H9 (cell line): ENCODE results near the gene F8. TPM values are rescaled to one million over a fixed set of nuclear protein-coding genes. Genes with fewer than 3 reads are reported as not detected.

ENCODE experiments used
- DNase-seq: peaks from one replicate; pipeline ENCODE4 v3.0.0-alpha.2; 2017
- H2AFZ ChIP-seq: one replicate; pipeline ENCODE4 v1.6.1; 2013; ENCODE audit warnings: mild to moderate bottlenecking, low read length, control low read depth, moderate library complexity
- H2AK5ac ChIP-seq: 2 replicates; pipeline ENCODE4 v1.6.1; 2013; ENCODE audit warnings: low read length, control low read depth, mixed read lengths; ENCODE audit not compliant: insufficient read length
- H2BK120ac ChIP-seq: one replicate; pipeline ENCODE4 v1.6.1; 2013; ENCODE audit warnings: low read depth, mild to moderate bottlenecking, low read length, control low read depth, inconsistent platforms; ENCODE audit not compliant: poor library complexity, severe bottlenecking
- H2BK12ac ChIP-seq: 2 replicates; pipeline ENCODE4 v1.6.1; 2013; ENCODE audit warnings: low read length, control low read depth, mixed read lengths, low read depth; ENCODE audit not compliant: insufficient read length
- H2BK15ac ChIP-seq: 2 replicates; pipeline ENCODE4 v1.6.1; 2013; ENCODE audit warnings: low read depth, low read length, control low read depth
- H2BK20ac ChIP-seq: one replicate; pipeline ENCODE4 v1.6.1; 2013; ENCODE audit warnings: low read depth, mild to moderate bottlenecking, low read length, control low read depth, inconsistent platforms; ENCODE audit not compliant: poor library complexity, severe bottlenecking
- H2BK5ac ChIP-seq: 2 replicates; pipeline ENCODE4 v1.6.1; 2013; ENCODE audit warnings: low read length, control low read depth, mixed read lengths; ENCODE audit not compliant: insufficient read length
- H3K14ac ChIP-seq: 2 replicates; pipeline ENCODE4 v1.6.1; 2013; ENCODE audit warnings: low read length, control low read depth; ENCODE audit not compliant: insufficient read depth
- H3K18ac ChIP-seq: 2 replicates; pipeline ENCODE4 v1.6.1; 2013; ENCODE audit warnings: low read depth, mild to moderate bottlenecking, mixed read lengths, low read length, control low read depth; ENCODE audit not compliant: insufficient read length
- H3K23ac ChIP-seq: 2 replicates; pipeline ENCODE4 v1.6.1; 2013; ENCODE audit warnings: low read length, control low read depth, mixed read lengths, low read depth; ENCODE audit not compliant: insufficient read length
- H3K23me2 ChIP-seq: 2 replicates; pipeline ENCODE4 v1.6.1; 2013; ENCODE audit warnings: low read depth, mild to moderate bottlenecking, mixed read lengths, low read length, control low read depth; ENCODE audit not compliant: insufficient read length, poor library complexity, severe bottlenecking
- H3K27ac ChIP-seq: 2 replicates; pipeline ENCODE4 v1.5.1; 2013; ENCODE audit warnings: low read length, control low read depth, mixed read lengths, low read depth; ENCODE audit not compliant: insufficient read length
- H3K27me3 ChIP-seq: 2 replicates; pipeline ENCODE4 v1.6.1; 2013; ENCODE audit warnings: low read length, control low read depth, inconsistent platforms; ENCODE audit not compliant: insufficient read depth
- H3K4ac ChIP-seq: 2 replicates; pipeline ENCODE4 v1.6.1; 2013; ENCODE audit warnings: low read depth, mild to moderate bottlenecking, control low read depth, inconsistent platforms, low read length, moderate library complexity
- H3K4me1 ChIP-seq: 2 replicates; pipeline ENCODE4 v1.6.1; 2013; ENCODE audit warnings: low read length, control low read depth, inconsistent platforms; ENCODE audit not compliant: insufficient read depth
- H3K4me2 ChIP-seq: 2 replicates; pipeline ENCODE4 v1.6.1; 2013; ENCODE audit warnings: low read length, control low read depth, mixed read lengths; ENCODE audit not compliant: insufficient read length, insufficient read depth
- H3K56ac ChIP-seq: 2 replicates; pipeline ENCODE4 v1.6.1; 2013; ENCODE audit warnings: low read depth, mild to moderate bottlenecking, mixed read lengths, low read length, control low read depth; ENCODE audit not compliant: insufficient read length
- H3K79me1 ChIP-seq: 2 replicates; pipeline ENCODE4 v1.6.1; 2013; ENCODE audit warnings: low read depth, mild to moderate bottlenecking, moderate library complexity, low read length, control low read depth, inconsistent platforms; ENCODE audit not compliant: insufficient read depth, poor library complexity, severe bottlenecking
- H3K79me2 ChIP-seq: 2 replicates; pipeline ENCODE4 v1.6.1; 2013; ENCODE audit warnings: low read length, control low read depth, inconsistent platforms; ENCODE audit not compliant: insufficient read depth
- H3K9ac ChIP-seq: 2 replicates; pipeline ENCODE4 v1.6.1; 2013; ENCODE audit warnings: low read length, control low read depth, mixed read lengths; ENCODE audit not compliant: insufficient read length; ENCODE audit errors: extremely low read depth
- H3K9me3 ChIP-seq: one replicate; pipeline ENCODE4 v1.6.1; 2013; ENCODE audit warnings: low read depth, low read length, inconsistent platforms; ENCODE audit not compliant: control insufficient read depth
- H3T11ph ChIP-seq: one replicate; pipeline ENCODE4 v1.6.1; 2013; ENCODE audit warnings: mild to moderate bottlenecking, low read length, control low read depth, inconsistent platforms
- H4K20me1 ChIP-seq: one replicate; pipeline ENCODE4 v1.6.1; 2013; ENCODE audit not compliant: control insufficient read depth, insufficient read length, insufficient read depth
- H4K5ac ChIP-seq: 2 replicates; pipeline ENCODE4 v1.6.1; 2013; ENCODE audit warnings: low read depth, mild to moderate bottlenecking, mixed read lengths, low read length, control low read depth; ENCODE audit not compliant: insufficient read length
- H4K8ac ChIP-seq: replicated peaks from 2 replicates; pipeline ENCODE4 v1.6.1; 2013; ENCODE audit warnings: low read length, control low read depth, mixed read lengths, low read depth; ENCODE audit not compliant: insufficient read length
- H4K91ac ChIP-seq: 2 replicates; pipeline ENCODE4 v1.6.1; 2013; ENCODE audit warnings: low read depth, mild to moderate bottlenecking, moderate library complexity, mixed read lengths, low read length, control low read depth; ENCODE audit not compliant: insufficient read length
- H3K27ac Mint-ChIP-seq, 3 experiments: 2 replicates in 2 of 3; 3 replicates in 1 of 3; pipeline ENCODE4 v1.8.0; 2020 to 2021; ENCODE audit warnings: mixed read lengths in 3 of 3, mild to moderate bottlenecking in 1 of 3, moderate library complexity in 1 of 3
- H3K27me3 Mint-ChIP-seq: 2 replicates; pipeline ENCODE4 v1.8.0; 2021; ENCODE audit warnings: low read depth, mild to moderate bottlenecking, moderate library complexity, mixed read lengths
- H3K36me3 Mint-ChIP-seq, 3 experiments: 2 replicates in 2 of 3; 3 replicates in 1 of 3; pipeline ENCODE4 v1.8.0; 2020 to 2021; ENCODE audit warnings: low read depth in 3 of 3, mixed read lengths in 3 of 3; ENCODE audit not compliant: insufficient read depth in 1 of 3
- H3K4me1 Mint-ChIP-seq, 2 experiments: 2 replicates each; pipeline ENCODE4 v1.8.0; 2020; ENCODE audit warnings: mixed read lengths in 2 of 2
- H3K4me3 Mint-ChIP-seq, 2 experiments: 2 replicates in 1 of 2; 3 replicates in 1 of 2; pipeline ENCODE4 v1.8.0; 2020 to 2021; ENCODE audit warnings: mild to moderate bottlenecking in 2 of 2, mixed read lengths in 2 of 2, moderate library complexity in 1 of 2
- H3K9me3 Mint-ChIP-seq, 2 experiments: 2 replicates in 1 of 2; 3 replicates in 1 of 2; pipeline ENCODE4 v1.8.0; 2020; ENCODE audit warnings: mild to moderate bottlenecking in 2 of 2, mixed read lengths in 2 of 2, moderate library complexity in 1 of 2
- CTCF ChIP-seq: fragments of 200-600 bp; sonication (generic); conservative IDR thresholded peaks from 3 replicates; pipeline ENCODE4 v1.8.0; 2021; ENCODE audit warnings: antibody characterized with exemption, mild to moderate bottlenecking
- WGBS: extraction: QIAGEN DNeasy Blood & Tissue Kit; methylation state at CpG from one replicate; pipeline ENCODE4 v1.1.7; 2013; ENCODE audit warnings: missing lambda C conversion rate, low lambda C conversion rate, mixed read lengths; ENCODE audit not compliant: insufficient read length; ENCODE audit errors: extremely low coverage; 5-methylcytosine and 5-hydroxymethylcytosine counted together
- total RNA-seq: library from RNA; stranded (reverse); gene quantifications from 2 replicates; pipeline ENCODE4 v1.2.1, GENCODE V29; 2021

Gene F8
- total RNA-seq, 1 experiment from 2014 or later = 3.1 TPM

GRCh38 chrX:154850957-154851611 is 171.4 kb downstream of the F8 start:
- Histone ChIP-seq H4K91ac (no peak overlapping the region), H3T11ph (no peak overlapping the region), H3K27me3 (no peaks in the 10 kb centered on the region), H3K79me1 (no peaks in the 10 kb centered on the region), H2AFZ (no peak overlapping the region), H2BK15ac (no peak overlapping the region), H2BK120ac (no peak overlapping the region), H4K8ac (no peak overlapping the region), H3K9ac (no peak overlapping the region), H3K56ac (no peak overlapping the region), H3K14ac (no peak overlapping the region), H3K9me3 (peaks cover 16% of the 10 kb centered on the region), H3K27ac (no peak overlapping the region), H3K23me2 (no peaks in the 10 kb centered on the region), H3K4me2 (no peak overlapping the region), H4K5ac (no peak overlapping the region), H2BK5ac (no peak overlapping the region), H3K18ac (no peak overlapping the region), H4K20me1 (no peaks in the 10 kb centered on the region), H2BK20ac (no peak overlapping the region), H3K4me1 (no peaks in the 10 kb centered on the region), H3K23ac (no peak overlapping the region), H3K4ac (no peak overlapping the region), H3K79me2 (no peaks in the 10 kb centered on the region), H2AK5ac (no peak overlapping the region), H2BK12ac (no peak overlapping the region)
- no peak overlapping the region for H3K27ac Mint-ChIP-seq
- H3K4me1 Mint-ChIP-seq = no peaks in the 10 kb centered on the region; a peak in 1 of 4 replicates
- H3K9me3 Mint-ChIP-seq = peaks cover 71 to 73% of the 10 kb centered on the region in 2 experiments
- peaks cover 5% of the 10 kb centered on the region; the same call in 1 of the 2 replicates for H3K27me3 Mint-ChIP-seq
- H3K4me3 Mint-ChIP-seq = no peak overlapping the region
- H3K36me3 Mint-ChIP-seq = peaks cover 7 to 19% (median 17%) of the 10 kb centered on the region in 3 experiments
- no peak for TF ChIP-seq CTCF
- DNase-seq = no peak
- no CpG with 5 or more reads among the region's 1 CpG for WGBS
